ENCODE results near the gene HLA-DOA. TPM values are rescaled to one million over a fixed set of nuclear protein-coding genes. Genes with fewer than 3 reads are reported as not detected.

HLA-DOA gene
- total RNA-seq, result 10 to 100 TPM in 1 of 2 donors, 1 to 10 TPM in 1; 2.0 to 83.3 TPM

- WGBS, 2 donors, result 17 to 18% methylated on average over 24 of the region's 24 CpGs
- TF ChIP-seq POLR2A (IDR thresholded peaks at IDR 0.05) (peak in 1 of 3 donors; percentile 27), CTCF (IDR thresholded peaks at IDR 0.05) (no peak)
These were observed at the start of gene HLA-DOA for GRCh38 chr6:33008944-33009861. HLA-DOA (minus strand) TSS chr6:33009591.

GRCh38 chr6:33057222-33058150 is 48.1 kb upstream of the HLA-DOA start:
- Histone ChIP-seq H3K9me3 (no peaks in the 10 kb centered on the region), H3K27ac (no peak overlapping the region), H3K4me1 (no peaks in the 10 kb centered on the region), H3K36me3 (replicated peaks in 1 of 2; ENCODE audit: insufficient read depth in 1 of 2, low read depth in 2 of 2) (no peaks in the 10 kb centered on the region), H3K4me3 (no peak overlapping the region), H3K27me3 (no peaks in the 10 kb centered on the region)
- DNase-seq, result no peak
- ATAC-seq, result no peak
- WGBS, 2 donors, result 56 to 64% methylated on average over 6 of the region's 6 CpGs
- intact Hi-C loops (cut with DNase I), result no loop called here
- no peak for TF ChIP-seq CTCF (IDR thresholded peaks at IDR 0.05)
- TF ChIP-seq POLR2A (IDR thresholded peaks at IDR 0.05), result no peak

More at GRCh38 chr6:33008944-33009861, at the start of gene HLA-DOA:
- Histone ChIP-seq H3K4me3 (no peak within 1 kb of the TSS), H3K27me3 (no peaks in the 10 kb centered on the region), H3K9me3 (no peaks in the 10 kb centered on the region), H3K27ac (peak within 1 kb of the TSS in 2 of 4 donors; percentile 5 to 41), H3K4me1 (peaks cover 6% of the 10 kb centered on the region), H3K36me3 (replicated peaks in 1 of 2; ENCODE audit: insufficient read depth in 1 of 2, low read depth in 2 of 2) (no peaks in the 10 kb centered on the region)
- DNase-seq (peak in 1 of 4 donors; percentile 35), ATAC-seq (peak; percentile 56)
- intact Hi-C loops (cut with DNase I), result loop anchor here (5.0 kb wide), 1 partner anchor 233 kb away; no protein-coding TSS in a partner anchor

- WGBS, 2 donors, result 22% methylated on average over 4 of the region's 4 CpGs
- H3K36me3 ChIP-seq (replicated peaks in 1 of 2; ENCODE audit: insufficient read depth in 1 of 2, low read depth in 2 of 2), result no peaks in the 10 kb centered on the region
- no peaks in the 10 kb centered on the region for H3K27me3 ChIP-seq
- intact Hi-C loops (cut with DNase I), result no loop called here
- no peak for DNase-seq
- no peaks in the 10 kb centered on the region for H3K4me1 ChIP-seq
- peak; percentile 56 for ATAC-seq
- H3K9me3 ChIP-seq, result no peaks in the 10 kb centered on the region
- no peak overlapping the region for H3K4me3 ChIP-seq
- H3K27ac ChIP-seq, result peak overlapping the region in 3 of 4 donors; percentile 8 to 44 (median 19)
- no peak for TF ChIP-seq CTCF (IDR thresholded peaks at IDR 0.05)
- no peak for TF ChIP-seq POLR2A (IDR thresholded peaks at IDR 0.05)
These were observed 43.8 kb upstream of the HLA-DOA start for GRCh38 chr6:33053230-33053629.

DNA sequence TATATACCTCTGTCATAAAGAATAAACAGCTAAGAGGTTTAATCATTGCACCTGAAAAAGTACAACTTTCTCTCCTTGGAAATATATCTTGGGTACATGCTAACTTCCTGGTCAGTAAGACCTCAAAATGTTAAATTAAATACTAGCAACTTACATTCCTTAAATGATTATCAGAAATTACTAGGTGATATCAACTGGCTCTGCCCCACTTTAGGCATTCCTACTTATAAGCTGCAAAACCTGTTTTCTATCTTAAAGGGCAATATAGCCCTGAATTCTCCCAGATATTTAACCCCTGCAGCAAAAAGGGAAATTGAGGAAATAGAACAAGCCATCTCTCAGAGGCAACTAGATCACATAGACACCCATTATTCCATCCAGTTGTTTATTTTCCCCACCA is 43.2 kb upstream of the HLA-DOA start:
- Histone ChIP-seq H3K4me1 (no peaks in the 10 kb centered on the region), H3K27ac (peak overlapping the region in 3 of 4 donors; percentile 8 to 45 (median 19)), H3K9me3 (no peaks in the 10 kb centered on the region), H3K27me3 (no peaks in the 10 kb centered on the region), H3K4me3 (no peak overlapping the region), H3K36me3 (replicated peaks in 1 of 2; ENCODE audit: insufficient read depth in 1 of 2, low read depth in 2 of 2) (no peaks in the 10 kb centered on the region)
- TF ChIP-seq CTCF (IDR thresholded peaks at IDR 0.05) (no peak), POLR2A (IDR thresholded peaks at IDR 0.05) (no peak)
- DNase-seq, result no peak
- peak; percentile 66 for ATAC-seq
- intact Hi-C loops (cut with DNase I), result no loop called here

Data from body of pancreas (tissue), 4 donors.